Endothelial cell of hepatic sinusoid (primary cell): Measurements from ENCODE around the gene FAAP24.
"Not testable (repeated sequence)": the region's sequence is repeated elsewhere in the genome, so short reads cannot be mapped to it uniquely, and the experiment has no call there.

Experiments used
- in situ Hi-C: cut with HindIII; loops from 2 replicates; pipeline ENCODE4 v1.10.0; 2017; ENCODE audit warnings: low sequenced_read_pairs

Gene FAAP24

DNA sequence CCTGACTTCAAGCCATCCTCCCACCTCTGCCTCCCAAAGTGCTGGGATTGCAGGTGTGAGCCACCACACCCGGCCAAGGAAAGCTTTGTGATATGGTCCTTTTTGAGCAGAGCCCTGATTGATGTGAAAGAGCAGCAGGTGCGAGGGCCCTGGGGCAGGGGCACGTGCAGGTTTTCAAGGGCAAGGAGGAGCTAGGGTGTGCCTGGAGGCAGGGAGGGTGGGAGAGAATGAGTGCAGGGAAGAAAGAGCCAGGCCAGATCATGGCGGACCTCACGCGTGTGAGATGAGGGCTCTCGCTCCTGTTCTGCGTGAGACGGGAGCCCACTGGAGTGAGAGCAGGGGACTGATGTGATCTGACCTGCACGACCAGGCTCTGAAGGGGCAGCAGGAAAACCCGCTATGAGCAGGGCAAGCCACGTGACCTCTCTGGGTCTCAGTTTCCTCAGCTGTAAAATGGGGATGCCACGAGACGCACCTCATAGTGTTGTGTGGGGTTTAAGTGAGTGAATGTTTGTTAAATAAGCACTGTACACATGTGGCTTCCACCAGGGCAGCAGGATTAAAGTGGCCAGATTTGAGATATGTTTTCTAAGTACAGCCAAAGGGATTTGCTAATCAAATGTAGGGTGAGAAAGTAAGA lies 25.8 kb downstream of the FAAP24 start:
- in situ Hi-C loops = no loop called here

DNA sequence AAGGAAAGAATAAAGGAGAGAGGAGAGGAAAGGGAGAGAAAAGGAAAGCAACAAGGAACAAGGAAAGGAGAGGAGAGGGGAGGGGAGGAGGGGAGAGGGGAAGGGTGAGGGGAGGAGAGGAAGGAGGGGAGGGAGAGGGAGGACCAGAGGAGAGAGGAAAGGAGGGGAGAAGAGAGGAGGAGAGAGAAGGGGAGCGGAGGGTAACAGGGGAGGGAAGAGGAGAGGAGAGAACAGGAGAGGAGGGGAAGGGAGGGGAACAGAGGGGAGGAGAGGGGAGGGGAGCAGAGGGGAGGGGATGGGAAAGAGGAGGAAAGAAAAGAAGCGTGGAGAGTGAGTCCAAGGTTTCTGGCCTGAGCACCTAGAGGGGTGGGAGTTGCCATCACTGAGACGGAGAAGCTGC lies 26.7 kb downstream of the FAAP24 start:
- in situ Hi-C loops = no loop called here

DNA sequence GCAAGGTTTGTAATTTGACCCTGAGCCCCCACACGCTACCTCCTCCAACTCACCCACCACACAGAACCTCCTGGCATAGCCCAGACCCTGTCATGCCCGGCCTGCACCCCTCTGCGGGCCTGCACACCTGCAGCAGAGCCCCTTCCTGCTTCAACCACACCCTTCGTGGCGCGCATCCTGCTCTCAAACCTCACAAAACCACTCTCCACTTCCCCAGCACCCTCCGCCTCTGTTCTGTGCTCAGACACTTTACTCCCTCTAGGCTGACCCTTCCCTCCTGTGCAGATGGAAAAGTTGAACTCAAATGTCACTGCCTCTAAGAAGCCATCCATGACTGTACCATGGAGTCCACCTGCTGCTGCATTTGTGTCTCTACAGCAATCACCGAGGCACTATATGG lies 28.5 kb downstream of the FAAP24 start:
- in situ Hi-C loops = no loop called here

DNA sequence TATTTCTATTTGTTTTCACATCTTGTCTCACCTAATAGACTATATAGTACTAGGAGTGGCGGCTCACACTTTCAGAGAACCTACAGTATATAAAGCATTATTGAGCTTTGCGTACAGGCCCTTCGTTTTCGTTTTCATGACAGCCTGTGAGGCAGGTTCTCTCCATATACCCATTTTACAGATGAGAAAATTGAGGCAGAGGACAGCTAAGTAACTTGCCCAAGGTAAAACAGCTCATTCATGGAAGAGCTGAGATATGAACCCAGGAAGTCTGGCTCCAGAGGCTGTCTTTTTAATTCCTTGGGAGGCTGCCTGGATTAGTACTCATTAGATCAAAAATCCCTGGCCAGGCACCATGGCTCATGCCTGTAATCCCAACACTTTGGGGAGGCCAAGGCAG lies 28.9 kb downstream of the FAAP24 start:
- in situ Hi-C loops = no loop called here

DNA sequence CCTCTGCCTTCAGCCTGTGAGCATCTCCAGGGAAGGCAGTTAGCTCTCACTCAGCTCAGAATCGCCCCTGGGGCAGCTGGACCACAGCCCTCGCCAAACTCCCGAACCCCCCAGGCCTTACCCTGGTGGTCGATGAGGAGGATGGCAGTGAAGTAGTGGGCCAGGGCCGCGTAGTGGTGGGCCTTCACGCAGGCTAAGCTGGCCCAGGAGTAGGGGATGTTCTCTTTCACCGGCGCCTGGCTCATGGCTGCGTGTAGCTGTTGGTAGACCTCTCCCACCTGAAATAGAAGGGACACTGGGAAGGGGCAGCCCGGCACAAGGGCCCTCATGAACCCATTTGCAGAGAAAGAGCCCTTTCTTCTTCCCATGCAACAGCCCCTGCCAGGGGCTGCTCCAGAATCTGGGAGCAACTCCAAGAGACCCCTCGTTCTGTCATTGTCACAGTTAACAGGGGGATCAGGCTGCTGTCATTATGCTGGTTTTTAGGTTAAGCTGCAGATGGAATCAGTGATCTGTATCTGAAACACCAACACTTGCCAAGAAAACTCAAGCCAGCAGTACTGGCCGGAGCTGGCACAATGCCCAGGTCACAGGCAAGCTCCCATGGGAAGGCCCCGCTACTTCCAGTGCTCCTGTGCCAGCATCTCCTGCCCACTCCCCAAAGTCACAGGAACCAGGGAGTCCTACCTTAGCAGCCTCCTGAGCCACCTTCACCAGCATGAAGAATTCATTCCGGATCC lies 30.3 kb downstream of the FAAP24 start:
- in situ Hi-C loops = not testable (repeated sequence)

- in situ Hi-C loops = not testable (repeated sequence)
Measured at GRCh38 chr19:33003424-33004024, 31.5 kb downstream of the FAAP24 start.

DNA sequence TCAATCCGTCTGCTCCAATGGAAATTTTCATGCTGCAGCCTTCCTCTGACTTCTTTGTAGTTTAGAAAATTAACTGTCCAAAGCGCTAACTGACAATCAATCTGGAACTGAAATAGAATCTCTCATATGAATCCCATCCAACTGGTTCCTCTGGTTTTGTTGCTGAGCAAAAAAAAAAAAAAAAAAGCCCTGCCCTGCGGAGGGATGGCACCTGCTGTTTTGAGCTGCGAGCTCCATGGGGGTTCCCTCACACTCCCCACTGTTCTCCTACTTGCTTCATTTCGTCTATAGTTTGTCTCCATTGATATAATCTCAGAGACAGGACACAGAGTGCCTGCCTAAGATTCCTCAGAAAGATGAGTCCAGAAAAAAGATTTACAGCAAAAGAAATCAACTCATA lies 33.4 kb downstream of the FAAP24 start:
- in situ Hi-C loops = no loop called here

DNA sequence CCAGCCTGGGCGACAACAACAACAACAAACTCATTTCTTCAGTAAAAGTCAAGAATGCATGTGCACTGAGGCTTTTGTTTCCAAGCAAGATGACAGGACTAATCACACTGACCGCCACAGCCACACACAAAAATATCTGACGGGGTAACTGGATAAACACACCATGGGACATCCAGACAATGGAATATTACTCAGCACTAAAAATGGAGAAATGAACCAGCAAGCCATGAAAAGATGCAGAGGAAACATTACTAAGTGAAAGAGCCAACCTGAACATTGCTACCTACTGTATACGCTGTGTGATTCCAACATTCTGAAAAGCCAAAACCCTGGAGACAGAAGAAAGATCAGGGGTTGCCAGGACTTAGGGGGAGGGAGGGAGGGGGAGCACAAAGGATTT lies 36.7 kb downstream of the FAAP24 start:
- in situ Hi-C loops = no loop called here

- in situ Hi-C loops = not testable (repeated sequence)
Measured at GRCh38 chr19:33010891-33011290, 38.8 kb downstream of the FAAP24 start.

DNA sequence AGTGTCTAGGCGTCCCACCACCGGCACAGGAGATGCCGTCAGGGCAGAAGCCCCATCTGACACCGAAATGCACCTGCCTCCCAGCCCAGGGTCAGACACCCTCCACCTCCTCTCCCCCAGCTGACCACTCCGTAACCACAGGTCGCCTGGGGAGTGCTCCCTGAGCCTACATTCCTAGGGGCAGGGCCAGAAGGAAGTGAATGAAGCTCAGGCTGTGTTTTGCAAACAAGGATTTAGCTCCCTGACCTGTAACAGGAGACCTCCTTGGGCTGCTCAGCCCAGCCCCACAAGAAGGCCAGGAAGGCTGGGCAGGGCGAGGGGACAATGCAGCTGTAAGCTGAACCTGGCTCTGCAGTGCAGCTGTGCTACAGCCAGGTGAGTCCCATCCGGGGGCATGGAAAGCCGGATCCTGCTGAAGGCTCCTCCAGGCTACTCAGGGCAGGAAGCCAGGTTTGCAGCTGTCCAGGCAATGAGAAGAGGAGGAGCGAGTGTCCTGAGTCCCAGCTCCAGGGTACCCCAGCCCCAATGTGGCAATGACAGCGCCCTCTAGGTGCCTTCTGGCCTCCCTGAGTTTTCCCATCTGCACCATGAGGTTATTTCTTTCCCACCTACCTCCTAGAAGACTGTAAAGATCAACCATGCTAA lies 50.6 kb downstream of the FAAP24 start:
- in situ Hi-C loops = no loop called here

DNA sequence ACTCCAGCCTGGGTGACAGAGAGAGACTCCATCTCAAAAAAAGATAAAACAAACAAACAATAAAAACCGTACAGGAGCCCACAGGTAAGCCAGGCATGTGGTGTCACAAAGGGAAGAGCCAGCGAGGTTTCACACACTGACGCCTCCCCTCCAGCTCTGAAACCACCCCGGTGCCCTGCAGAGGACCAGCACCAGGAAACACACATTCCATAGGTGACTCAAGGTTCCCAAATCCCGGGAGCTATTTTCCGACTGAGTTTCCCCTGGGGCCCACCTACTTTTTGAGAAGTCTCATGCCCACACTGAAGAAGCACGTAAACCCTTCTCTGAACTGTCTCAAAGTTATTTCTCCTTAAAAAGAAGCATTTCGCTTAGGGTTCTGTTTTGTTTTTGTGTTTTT lies 52.4 kb downstream of the FAAP24 start:
- in situ Hi-C loops = no loop called here

DNA sequence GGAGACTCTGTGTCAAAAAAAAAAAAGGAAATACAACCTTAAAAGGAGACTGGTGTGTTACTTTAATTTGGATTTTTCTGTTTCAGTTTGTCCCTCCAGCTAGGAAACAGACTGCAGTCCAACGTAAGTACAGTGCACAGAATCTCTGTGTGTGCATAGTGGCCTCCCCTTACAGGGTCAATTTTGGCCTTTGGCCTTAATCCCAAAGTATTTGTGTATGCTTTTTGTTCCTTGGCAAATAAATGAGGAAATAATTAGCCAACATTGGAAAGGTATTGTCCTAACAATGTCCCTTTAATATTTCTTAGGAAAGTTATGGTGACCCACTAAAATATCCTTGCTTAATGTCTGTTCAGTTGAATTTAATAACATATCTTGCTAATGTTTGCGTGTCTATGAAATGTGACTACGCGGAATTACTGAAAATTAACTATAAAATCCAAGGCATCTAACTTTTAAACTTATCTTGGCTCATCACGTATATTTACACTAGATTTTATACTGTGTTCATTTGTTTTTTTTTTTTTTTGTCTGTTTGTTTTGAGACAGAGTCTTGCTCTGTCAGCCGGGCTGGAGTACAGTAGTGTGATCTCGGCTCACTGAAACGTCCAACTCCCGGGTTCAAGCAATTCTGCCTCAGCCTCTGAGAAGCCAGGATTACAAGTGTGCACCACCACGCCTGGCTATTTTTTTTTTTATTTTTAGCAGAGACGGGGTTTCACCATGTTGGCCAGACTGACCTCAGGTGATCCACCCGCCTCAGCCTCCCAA lies 53.6 kb downstream of the FAAP24 start:
- in situ Hi-C loops = not testable (repeated sequence)

DNA sequence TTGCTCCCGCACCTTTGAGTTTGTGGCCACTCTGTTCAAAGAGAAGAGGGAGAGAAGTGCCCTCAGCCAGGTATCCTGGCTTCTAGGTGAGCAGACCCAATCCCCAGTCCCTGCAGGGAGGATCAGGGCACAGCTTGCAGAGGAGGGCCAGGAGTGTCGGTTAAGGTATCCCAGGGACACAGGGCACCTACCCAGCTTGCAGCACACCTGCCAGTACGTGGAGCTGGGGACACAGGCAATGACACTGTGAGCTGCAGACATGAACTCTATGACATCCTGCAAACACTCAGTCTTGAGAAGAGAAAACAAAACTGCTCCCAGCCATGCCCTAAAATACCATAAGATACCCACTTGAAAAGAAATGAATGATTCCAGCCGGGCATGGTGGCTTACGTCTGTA lies 54.6 kb downstream of the FAAP24 start:
- in situ Hi-C loops = not testable (repeated sequence)
